ENCODE results near the gene ZFP82.
A peak's percentile ranks its signal among the peaks of the same experiment; 100 is the strongest.

ZFP82 gene

DNA sequence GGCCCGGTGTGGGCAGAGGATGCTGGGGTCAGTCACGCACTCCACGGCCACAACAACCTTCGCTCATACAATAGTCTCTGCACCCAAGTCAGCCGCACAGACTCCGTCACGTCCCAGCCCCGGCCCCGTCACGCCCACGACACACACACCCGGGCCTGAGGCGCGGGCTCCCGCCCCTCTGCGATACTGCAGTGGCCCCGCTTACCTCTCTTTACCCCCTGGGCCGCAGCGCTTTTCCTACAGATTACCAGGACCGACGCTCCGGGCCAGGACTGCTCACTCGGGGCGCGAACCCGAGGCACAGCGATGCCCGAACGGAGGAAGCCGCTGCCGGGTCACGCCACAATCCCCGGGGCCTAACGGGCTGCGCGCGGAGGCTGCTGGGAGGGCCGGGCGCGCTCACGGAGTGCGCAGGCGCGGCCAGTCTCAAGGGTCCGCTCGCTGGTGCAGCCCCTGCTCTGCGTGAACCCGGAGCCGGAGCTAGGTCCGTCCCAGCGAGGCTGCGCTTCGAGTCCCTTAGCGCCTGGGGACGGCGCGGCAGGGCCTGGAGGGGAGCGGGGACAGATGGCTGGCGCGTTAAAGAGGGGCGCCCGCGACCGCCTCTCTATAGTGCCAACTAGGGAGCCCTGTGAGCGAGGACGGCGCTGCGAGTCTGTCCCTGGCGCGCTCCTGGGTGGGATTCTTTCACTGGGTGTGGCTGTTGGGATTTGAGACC, at the start of gene ZFP82:
ZFP82 (minus strand) TSS at position 358 of the 715 bp plus-strand sequence. CDS start 8,855 bp downstream, outside the sequence.
- DNase-seq: peak; percentile 82

GRCh38 chr19:36460046-36460445, 41.6 kb upstream of the ZFP82 start:
- DNase-seq: no peak

DNA sequence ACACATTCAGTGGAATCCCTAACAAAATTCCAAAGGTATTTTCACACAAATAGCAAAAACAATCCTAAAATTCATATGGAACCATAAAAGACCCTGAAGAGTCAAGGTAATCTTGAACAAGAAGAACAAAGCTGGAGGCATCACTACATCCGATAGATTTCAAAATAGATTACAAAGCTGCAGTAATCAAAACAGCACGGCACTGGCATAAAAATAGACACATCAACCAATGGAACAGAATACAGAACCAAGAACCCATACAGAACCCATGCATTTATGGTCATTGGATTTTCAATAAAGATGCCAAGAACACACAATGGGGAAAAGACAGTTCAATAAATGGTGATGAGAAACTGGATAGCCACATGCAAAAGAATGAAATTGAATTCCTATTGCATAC, 38.4 kb upstream of the ZFP82 start:
- no peak for DNase-seq

- peak; percentile 3 for DNase-seq
Measured at GRCh38 chr19:36449059-36449670, 30.7 kb upstream of the ZFP82 start.

GRCh38 chr19:36441339-36441738, 22.9 kb upstream of the ZFP82 start:
- DNase-seq: no peak

GRCh38 chr19:36436531-36436930, 18.1 kb upstream of the ZFP82 start:
- peak; percentile 6 for DNase-seq

GRCh38 chr19:36423925-36424324, 5.5 kb upstream of the ZFP82 start:
- DNase-seq: no peak

GRCh38 chr19:36421749-36422481, 3.5 kb upstream of the ZFP82 start:
- no peak for DNase-seq

DNA sequence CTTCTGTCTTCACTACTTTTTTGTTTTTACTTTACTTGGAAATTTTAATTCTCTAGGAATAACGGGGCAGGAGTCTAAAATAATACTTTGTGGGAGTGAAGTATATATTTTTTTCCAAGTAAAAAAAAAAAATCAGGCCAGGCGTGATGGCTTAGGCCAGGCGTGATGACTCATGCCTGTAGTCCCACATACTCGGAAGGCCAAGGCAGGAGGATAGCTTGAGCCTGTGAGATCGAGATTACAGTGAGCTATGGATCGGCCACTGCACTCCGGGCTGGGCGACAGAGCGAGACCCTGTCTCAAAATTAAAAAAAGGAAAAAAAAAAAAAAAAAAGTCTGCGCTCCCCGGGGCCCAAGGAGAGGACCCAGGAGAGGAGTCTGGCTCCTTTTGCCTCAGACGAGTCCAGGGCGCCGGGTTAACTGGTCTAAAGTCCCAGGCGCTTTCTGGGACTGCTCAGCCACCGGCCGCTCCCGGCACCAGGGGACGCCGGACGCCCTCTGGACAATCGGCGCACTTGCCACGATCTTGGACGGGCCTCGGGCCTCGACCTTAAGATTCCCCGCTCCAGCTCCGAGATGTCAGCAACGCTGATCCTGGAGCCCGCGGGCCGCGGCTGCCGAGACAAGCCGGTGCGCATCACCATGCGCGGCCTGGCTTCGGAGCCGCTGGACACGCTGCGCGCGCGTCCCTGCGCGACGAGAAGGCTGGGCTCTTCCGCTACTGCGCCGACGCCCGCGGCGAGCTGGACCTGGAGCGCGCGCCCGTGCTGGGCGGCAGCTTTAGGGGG, 2.7 kb upstream of the ZFP82 start:
- peak; percentile 11 for DNase-seq

GRCh38 chr19:36417752-36418286, 625 bp downstream of the ZFP82 start:
- DNase-seq: no peak

- DNase-seq: no peak
Measured at GRCh38 chr19:36409841-36410240, 8.6 kb downstream of the ZFP82 start.

DNA sequence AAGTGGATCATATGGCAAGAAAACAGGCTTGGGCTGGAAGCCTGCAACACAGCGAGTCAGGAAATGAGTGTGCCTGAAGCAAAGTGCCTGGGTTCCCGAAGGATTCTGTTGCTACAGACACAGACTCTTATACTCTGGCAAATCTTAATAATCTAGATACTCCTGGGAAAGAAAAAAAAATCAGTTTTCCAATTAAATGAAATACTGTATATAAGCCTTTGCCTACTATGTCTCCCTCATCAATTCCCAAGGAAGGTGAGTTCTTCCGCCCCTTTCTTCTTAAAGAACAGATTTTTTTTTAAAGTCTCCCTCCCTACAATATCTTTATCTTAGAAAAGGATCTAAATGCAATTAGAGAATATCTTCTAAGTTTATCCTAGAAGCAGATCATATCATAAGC, 10.3 kb downstream of the ZFP82 start:
- no peak for DNase-seq

GRCh38 chr19:36404498-36404897, 13.9 kb downstream of the ZFP82 start:
- DNase-seq: no peak

DNA sequence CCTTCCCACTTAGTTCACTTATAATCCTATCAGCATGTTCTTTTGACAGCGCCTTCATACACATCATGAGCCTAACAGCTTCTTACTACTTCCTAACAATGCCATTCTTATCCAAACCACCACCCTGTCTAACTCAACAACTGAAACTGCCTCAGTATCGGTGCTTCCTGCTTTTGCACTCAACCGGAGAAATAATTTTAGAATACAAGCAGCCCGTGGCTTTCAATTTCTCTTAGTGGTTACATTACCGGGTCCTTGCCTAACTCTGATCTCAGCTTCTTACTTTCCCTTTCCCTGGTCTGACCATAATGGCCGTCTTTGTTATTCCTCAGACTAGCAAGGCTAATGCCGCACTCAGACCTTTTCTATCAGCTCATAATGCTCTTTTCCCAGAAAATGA, 17.0 kb downstream of the ZFP82 start:
- DNase-seq: no peak

DNA sequence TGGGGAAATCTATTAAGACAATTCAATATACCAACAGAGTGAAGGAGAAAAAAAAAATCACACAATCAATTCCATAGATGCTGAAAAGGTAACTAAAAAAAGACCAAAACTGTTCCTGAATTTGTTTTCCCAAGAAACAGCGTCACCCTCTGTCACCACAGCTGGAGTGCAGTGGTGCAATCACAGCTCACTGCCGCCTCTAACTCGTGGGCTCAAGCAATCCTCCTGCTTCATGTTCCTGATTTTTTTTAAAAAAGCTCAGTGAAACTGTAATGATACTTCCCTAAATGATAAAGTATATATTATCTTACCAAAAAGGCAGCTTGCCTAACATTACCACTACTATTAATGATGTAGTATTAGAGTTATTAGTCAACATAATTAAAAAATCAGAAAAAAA, 19.9 kb downstream of the ZFP82 start:
- no peak for DNase-seq

- no peak for DNase-seq
Measured at GRCh38 chr19:36392916-36393673, 25.3 kb downstream of the ZFP82 start.

GRCh38 chr19:36379510-36379819, 39.0 kb downstream of the ZFP82 start:
- no peak for DNase-seq

GRCh38 chr19:36378625-36379509, 39.6 kb downstream of the ZFP82 start, which contains the start of gene ZFP14:
Gene ZFP14, minus strand, starts transcription at chr19:36379201. Its CDS starts 11,309 bp downstream, at chr19:36367892.
- peak; percentile 97 for DNase-seq

- DNase-seq: no peak
Measured at GRCh38 chr19:36377541-36378178, 40.8 kb downstream of the ZFP82 start.

DNA sequence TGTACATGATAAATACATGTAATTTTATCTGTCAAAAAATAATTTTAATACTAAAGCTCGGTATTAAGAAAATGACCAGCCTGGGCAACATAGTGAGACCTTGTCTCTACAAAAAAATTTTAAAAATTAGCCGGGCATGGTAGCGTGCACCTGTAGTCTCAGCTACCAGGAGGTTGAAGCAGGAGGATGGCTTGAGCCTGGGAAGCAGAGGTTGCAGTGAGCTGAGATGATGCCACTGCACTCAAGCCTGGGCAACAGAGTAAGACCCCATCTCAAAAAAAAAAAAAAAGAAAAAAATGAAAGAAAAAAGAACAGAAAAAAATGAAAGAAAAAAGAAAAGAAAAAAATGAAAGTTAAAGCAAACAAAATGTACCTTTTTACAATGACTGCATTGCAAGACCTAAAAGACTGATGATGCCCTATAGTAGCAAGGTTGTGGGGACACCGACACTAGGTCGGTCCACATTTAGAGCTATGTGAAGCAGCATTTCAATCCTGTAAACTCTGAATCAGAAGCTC, 44.7 kb downstream of the ZFP82 start:
- no peak for DNase-seq

Measured in hematopoietic multipotent progenitor cell treated with erythropoietin and hydrocortisone succinate and interleukin-3 and kit ligand, for 6 days (in vitro differentiated cells).